GM21723 (cell line): Measurements from ENCODE around the gene PDZRN4.
"Not testable (repeated sequence)": the region's sequence is repeated elsewhere in the genome, so short reads cannot be mapped to it uniquely, and the experiment has no call there.

Source experiments
- ATAC-seq: cut with Tn5 transposase; IDR thresholded peaks from one replicate; pipeline ENCODE4 v1.9.1; 2021; ENCODE audit warnings: mild to moderate bottlenecking, moderate library complexity; ENCODE audit not compliant: unreplicated experiment

Gene PDZRN4

DNA sequence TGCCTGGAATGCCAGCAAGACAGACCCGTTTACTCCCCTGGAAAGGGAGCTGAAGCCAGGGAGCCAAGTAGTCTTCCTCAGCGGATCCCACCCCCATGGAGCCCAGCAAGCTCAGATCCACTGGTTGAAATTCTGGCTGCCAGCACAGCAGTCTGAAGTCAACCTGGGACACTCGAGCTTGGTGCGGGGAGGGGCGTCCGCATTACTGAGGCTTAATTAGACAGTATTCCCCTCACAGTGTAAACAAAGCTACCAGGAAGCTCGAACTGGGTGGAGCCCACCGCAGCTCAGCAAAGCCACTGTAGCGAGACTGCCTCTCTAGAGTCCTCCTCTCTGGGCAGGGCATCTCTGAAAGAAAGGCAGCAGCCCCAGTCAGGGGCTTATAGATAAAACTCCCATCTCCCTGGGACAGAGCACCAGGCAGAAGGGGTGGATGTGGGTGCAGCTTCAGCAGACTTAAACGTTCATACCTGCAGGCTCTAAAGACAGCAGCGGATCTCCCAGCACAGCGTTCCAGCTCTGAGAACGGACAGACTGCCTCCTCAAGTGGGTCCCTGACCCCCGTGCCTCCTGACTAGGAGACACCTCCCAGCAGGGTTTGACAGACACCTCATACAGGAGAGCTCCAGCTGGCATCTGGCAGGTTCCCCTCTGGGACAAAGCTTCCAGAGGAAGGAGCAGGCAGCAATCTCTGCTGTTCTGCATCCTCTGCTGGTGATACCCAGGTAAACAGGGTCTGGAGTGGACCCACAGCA lies 92.4 kb downstream of the PDZRN4 start:
- ATAC-seq: not testable (repeated sequence)

DNA sequence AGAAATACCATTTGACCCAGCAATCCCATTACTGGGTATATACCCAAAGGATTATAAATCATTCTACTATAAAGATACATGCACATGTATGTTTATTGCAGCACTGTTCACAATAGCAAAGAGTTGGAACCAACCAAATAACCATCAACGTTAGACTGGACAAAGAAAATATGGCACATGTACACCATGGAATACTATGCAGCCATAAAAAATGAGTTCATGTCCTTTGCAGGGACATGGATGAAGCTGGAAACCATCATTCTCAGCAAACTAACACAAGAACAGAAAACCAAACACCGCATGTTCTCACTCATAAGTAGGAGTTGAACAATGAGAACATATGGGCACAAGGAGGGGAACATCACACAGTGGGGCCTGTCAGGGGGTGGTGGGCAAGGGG lies 97.3 kb downstream of the PDZRN4 start:
- ATAC-seq: not testable (repeated sequence)

DNA sequence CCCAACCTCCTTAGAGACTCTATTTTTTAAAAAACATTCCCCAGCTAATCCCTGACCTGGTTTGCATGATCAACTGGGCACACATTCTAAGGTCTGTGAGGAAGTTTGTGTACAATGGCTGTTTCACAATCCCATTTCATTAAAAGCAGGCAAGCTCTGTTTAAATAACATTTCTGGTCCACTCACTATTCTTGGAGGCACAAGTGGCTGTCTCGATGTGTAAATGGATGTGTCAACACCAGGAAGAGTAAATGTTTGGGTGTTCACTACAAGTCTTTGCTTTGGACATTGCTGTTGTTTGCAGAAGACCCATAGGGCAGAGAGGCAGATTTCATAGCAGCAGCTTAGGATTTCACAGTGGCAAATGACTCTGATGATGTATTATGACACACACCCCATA lies 98.3 kb downstream of the PDZRN4 start:
- ATAC-seq: no peak

DNA sequence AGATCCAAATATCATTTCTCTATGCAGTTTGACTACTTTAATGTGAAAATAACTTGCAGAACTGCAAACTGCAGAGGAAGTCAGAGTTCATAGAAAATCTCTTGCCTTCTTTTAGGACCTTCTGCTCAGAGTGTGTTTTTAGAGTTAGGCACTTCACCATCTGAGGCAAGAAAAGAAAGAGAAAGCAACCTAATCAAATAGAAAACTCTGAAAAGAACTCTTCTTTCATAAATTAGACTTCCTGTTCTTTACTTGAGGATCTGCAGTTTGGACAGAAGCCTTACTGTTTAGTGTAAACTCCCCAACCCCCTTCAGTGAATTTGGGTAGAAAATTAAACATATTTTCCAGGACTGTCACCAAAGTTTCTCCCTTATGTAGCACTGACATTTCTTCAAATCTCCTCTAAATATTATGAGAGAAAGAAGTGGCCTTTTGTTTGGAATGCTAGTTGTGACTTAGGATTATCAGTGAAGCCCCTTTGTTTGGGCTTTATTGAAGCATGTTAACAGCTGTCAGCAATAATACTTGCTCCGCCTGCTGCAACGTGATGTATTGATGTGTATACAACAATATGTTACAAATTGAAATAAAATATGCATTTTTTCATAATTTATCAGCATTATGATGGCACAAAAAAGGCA lies 99.5 kb downstream of the PDZRN4 start:
- ATAC-seq: no peak

DNA sequence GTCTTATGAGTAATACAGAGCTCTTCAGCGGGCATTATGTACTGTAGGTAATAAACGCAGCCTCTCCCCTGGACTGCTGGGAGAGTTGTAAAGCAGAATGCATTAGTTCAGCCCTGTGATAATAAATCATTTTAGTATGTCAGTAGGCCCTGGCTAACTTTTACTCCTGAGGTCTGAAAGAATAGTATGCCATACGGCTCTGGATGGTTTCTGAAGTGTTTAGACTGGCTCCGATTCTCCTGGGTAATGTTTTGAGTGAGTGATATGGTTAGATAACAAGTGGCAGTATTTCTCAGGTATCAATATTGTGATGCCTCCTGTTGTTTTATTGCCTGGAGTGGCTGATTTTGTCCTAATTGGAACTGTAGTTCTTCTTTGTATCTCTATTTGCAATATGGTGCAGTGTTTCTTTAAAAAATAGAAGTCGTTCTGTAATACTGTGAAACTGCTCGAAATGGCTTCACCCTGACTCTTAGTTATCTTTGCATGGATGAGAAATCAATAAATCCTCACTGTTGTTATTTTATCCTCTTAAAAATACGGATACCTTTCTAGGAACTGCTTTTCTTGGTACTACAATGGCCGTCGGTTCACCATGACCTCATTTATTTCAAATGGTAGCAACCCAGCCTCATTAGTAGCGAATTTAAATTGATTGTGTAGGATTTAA lies 100.2 kb downstream of the PDZRN4 start:
- no peak for ATAC-seq

DNA sequence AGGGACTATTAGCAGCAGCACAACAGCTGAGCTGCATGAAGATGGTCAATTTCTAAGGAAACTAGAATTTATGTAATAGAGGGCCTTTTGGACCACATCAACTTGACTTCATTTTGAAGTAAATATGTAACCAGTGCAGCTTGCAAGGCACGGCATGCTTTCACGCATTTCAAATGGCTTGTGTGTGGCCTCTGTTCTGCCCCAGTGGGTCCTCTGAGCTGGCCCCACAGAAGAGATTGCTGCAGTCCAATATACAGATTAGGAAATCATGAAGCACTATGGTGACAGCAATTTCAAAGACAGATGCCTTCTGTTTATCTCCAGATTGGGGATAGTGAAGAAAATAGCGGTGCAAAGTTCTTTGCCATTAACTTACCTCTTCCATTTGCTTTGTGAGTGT lies 101.4 kb downstream of the PDZRN4 start:
- no peak for ATAC-seq

DNA sequence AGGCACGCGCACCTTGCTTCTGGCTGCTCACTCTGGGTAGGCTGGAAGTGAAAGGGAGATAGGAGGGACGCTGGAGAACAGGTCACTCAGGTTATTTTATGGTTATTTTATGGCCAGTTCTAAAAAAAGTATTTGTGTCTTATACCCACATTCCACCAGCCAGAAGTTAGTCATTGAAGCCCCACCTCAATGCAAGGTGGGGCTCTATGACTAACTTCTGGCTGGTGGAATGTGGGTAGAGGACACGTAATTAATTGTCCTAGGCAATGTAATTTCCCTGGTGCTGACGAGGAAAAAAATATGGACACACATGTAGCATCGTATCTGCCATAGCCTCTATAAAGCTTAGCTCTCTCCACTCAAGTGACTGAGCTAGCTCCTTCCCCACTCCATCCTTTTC lies 104.9 kb downstream of the PDZRN4 start:
- ATAC-seq: no peak

DNA sequence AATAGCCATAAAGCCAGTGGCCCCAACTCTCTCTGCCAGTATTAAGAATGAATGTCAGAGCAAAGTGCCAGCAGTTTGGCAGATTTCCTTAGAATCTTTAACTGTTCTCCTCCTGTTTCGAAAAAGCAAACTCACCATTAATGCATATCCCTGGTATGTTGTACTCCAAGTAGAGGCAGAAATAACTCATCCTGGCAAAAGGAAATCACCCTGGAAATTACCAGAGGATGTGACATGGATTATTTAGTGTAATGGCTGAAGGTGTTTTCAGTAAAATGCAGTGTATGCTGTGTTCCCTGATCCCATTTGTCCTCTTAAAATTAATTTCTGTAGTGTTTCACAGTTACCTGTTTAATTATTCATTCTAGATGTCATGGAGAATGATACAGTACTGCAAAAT lies 105.3 kb downstream of the PDZRN4 start:
- ATAC-seq: no peak

DNA sequence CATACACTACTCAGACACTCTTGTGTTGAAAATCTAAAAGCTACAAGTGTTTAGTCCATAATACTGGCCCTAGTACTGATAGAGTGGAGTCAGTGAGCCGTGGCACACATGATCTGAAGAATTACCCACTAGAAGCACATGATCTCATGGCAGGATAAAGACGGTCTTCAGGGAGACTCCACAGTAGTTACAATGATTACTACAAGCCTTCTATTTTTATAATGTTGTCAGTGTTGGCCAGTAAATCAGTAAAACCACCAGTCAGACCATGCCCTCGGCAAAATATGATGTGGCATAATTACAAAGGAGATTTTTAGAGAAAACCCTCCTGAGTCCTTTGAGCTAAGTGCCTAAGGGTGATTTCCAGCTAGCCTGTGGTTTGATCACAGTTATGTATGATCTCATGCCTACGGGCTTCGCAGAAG lies 114.9 kb downstream of the PDZRN4 start:
- ATAC-seq: no peak

DNA sequence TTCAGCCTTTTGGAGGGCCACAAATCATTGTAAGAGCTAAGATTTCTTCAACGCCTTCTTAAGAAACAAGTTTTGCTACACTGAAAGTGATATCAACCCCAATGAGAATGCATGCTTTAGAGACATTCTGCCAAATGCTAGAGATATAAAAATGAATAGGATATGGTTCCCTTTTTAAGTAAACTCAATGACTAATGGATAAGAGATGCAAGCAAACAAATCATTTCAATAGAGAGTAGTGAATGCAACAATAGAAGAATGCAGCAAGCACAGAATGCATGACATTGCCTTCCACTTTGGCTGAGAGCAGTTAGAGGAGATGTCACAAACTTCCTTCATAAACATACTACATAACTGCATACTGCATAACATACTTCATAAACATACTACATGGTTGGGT lies 116.4 kb downstream of the PDZRN4 start:
- no peak for ATAC-seq

DNA sequence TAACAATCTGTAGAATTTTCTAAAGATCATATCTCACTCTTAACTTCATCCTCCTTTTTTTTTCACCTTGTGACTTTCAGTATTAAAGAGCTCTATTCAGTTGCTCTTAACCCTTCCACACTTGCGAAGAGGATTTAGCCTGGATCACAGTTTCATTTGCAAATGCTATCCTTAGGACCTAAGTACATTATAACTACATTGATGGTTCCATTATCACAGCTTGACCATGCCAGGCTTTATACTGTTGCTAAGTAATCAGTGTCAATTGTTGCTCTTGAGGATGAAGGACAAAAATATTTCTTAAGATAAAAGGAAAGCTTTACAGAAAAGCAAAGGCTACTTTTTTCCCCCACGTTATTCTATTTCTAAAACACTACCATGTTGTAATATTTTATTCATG lies 122.2 kb downstream of the PDZRN4 start:
- ATAC-seq: no peak

DNA sequence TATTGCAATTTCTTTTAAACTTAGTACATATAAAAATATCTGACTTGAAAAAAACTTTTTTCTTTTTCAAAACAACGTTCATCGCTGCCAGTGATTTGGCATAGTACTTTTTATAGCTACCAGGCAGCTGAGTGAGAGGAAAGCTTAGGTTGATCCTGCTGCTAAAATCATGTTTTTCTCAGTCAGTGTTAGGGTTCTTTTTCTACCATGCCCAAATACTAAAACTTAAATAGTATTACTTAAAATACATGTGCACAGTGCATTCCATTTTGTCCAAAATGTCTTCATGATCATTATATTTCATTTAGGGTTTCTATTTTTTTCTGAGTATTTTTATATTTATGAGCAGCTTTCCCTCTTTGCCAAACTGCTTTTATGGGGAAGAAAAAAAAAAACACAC lies 123.8 kb downstream of the PDZRN4 start:
- no peak for ATAC-seq

DNA sequence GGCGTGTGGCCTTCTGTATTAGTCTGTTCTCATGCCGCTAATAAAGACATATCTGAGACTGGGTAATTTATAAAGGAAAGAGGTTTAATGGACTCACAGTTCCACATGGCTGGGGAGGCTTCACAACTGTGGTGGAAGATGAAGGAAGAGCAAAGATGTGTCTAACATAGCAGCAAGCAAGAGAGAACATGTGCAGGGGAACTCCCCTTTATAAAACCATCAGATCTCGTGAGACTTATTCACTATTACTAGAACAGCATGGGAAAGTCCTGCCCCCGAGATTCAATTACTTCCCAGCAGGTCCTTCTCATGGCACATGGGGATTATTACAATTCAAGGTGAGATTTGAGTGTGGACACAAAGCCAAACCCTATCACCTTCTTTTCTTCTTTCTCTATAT lies 124.3 kb downstream of the PDZRN4 start:
- ATAC-seq: not testable (repeated sequence)

DNA sequence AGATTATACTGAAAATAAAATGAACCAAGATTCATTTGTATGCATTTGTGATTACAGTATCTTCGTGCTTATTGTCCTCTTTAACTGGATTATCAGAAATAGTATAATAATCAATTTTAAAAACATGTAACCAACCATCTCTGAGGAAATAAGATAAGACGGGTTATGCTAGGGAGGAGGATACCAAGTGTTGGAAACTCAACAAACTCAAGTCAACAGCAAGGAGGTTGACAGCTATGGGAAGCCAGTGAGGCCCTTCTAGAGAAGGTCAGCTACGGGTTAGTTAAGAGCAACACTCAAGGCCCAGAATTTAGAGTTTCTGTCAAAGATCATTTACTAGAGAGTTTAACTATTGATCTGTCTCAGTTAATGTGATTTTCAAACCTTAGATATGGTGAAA lies 137.2 kb downstream of the PDZRN4 start:
- no peak for ATAC-seq

DNA sequence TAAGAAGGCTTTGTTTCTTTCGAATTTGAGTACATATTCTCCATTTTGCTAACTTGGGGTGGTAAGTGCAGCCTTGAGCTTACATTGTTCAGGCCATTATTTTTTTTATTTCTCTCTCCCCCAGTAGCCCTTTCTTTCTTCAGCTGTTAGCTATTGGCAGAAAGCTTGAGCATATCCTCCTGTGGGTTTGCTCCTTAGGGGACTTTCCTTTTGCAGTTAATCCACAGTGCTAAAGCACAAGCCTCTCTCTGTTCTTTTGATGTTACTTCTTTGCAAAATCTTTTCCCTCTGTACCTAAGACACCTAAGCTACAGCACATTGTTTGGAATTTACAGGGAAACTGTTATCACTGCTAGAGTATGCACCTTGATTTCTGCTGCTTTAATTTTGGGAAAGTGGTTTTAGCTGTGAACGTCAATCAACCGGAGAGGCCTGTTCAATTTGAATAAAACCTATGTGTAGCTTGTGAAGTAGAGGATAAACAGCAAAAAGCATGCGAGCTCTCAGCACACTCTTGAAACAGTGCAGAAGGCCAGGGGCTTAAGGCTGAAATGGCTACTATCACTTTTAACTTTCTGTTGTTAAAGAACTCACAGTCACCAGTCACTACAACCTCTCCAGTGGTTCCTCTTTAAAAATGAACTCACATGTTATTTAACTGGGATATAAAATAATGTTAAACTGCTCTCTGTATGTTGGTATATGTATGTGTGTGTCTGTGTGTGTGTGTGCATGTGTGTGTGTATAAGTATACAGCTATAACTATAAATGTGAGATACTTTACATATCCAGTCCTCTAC lies 139.2 kb downstream of the PDZRN4 start:
- ATAC-seq: no peak

DNA sequence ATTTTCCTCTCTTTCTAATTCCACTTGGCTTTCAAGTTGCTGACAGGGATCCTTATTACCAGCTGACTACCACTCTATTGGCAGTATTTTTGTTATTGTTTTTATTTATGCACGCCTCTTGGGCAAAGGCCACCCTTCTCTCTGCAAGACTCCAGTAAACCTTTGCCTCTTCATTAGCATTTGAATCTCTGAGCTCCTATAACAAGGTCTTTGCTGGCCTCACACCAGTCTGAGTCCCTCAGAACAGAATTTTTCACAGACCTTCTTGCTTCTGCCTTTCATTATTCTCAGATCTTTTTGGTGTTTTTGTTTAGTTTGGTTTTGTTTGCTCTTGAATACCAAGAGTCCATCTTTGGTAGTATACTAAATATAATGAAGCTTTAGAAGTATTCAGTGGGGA lies 145.9 kb downstream of the PDZRN4 start:
- no peak for ATAC-seq

DNA sequence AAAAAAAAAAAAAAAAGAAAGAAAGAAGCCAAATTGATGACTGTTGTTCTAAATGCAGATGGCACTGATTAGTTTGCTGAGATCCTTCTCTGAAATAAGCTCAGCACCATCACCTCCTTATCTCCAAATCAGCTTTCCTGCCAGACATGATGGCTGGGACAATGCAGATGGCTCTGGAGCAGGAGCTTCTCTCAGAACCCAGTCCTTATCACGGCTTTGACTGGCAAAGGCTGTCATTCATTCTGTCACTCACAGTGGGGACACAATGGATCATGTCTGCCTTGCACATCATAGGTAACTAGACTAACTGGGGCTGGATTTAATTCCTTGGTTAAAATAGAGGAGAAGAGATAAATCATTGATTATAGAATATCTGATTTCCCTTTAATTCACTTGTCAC lies 146.3 kb downstream of the PDZRN4 start:
- no peak for ATAC-seq

DNA sequence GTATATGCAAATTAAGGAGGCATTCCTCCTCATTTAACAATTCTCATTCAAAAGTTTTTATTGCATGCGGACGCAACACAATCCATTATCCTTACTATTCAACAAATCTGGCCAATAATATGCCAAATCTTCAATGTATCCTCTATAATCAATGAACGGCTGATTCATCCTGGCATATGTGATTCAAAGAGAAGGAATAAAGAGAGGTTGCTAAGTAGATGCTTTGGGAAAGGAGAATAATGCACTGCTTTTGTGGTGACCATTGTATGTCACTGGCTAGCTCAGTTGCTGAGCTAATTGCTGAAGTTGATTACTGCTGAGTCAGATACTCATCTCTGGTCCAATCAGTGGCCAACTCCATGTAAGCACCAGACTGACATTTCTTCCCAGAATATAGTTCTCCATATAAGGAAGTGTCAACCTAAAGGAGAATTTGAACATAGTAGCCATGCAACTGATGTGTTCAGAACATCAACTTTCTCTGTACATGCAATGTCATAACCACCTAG lies 148.0 kb downstream of the PDZRN4 start:
- ATAC-seq: no peak

DNA sequence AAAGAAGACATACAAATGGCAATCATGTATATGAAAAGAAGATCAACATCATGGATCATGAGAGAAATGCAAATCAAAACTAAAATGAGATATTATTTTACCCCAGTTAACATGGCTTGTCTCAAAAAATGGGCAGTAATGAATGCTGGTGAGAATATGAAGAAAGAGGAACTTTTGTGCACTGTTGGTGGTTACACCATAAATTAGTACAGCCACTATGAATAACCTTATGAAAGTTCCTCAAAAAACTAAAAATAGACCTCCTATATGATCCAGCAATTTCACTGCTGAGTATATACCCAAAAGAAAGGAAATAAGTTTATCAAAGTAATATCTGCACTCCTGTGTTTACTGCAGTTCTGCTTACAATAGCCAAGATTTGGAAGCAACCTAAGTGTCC lies 151.7 kb downstream of the PDZRN4 start:
- ATAC-seq: no peak

DNA sequence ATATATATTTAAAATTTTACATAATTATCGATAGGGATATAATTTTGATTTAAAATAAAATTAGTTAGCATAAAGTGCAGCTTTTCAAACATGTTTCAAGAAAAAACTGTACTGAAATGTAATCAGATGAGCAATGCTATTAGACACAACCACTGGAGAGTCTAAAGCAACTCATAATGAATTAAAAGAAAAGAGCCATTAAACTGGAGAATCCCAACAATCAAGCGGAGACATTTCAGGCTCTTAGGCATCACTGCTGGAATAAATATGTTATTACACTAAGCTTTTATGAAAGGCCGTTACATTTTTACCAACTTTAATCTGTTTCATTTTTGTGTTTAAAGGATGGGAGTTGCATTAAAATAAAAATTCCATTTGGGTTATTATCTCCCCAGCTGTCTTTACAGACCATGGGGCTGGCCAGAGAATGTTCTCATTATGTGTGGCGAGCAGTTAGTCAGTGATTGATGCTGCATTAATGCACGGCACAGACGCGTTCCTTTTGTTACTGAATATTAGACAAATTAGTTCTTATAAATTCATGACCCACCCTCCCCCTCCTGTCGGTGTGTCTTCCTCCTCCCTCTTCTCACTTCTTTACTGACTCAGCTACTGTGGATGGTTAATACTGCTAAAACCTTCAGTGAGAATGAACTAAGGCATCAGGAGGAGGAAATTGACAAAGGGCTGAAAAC lies 156.8 kb downstream of the PDZRN4 start:
- ATAC-seq: no peak

DNA sequence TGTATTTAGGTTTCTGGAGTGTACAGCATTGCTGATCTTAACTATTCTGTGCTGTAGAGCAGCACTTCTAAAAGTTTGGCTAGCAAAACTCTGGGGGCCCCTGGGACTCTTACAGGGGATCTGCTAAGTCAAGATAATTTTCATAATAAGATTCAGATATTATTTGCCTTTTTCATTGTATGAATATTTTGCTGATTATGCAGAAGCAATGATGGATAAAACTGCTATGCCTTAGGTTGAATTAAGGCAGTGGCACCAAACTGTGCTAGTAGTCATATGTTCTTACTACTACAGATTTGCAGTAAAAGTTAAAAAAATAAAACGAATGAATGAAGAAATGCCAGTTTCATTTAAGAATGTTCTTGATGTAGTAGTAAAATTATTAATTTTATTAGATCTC lies 160.1 kb downstream of the PDZRN4 start:
- no peak for ATAC-seq
